GM19240 (cell line): ENCODE results near the gene ZNF653.
"Not testable (repeated sequence)": the region's sequence is repeated elsewhere in the genome, so short reads cannot be mapped to it uniquely, and the experiment has no call there.

Experiments
- DNase-seq: peaks from one replicate; pipeline ENCODE4 v3.0.0; 2011; ENCODE audit warnings: low spot score; ENCODE audit not compliant: insufficient read length

The ZNF653 gene

GRCh38 chr19:11433526-11433925 is 72.1 kb downstream of the ZNF653 start:
- DNase-seq, result not testable (repeated sequence)
